Stomach (tissue), 4 donors: ENCODE data around the gene CCSER1.

Experiments used
- CTCF ChIP-seq, 7 experiments: fragments of 450-650 bp in 4 of 7; fragments of 200-600 bp in 3 of 7; sonication (generic) in 3 of 7; IDR thresholded peaks; one replicate each; pipeline ENCODE4 v1.5.1; 2016 to 2019; ENCODE audit warnings: antibody characterized with exemption in 7 of 7, control low read depth in 2 of 7, mild to moderate bottlenecking in 1 of 7
- POLR2A ChIP-seq, 4 donors: fragments of 450-650 bp; IDR thresholded peaks; one replicate each; pipeline ENCODE4 v1.6.1; 2016; ENCODE audit warnings: antibody characterized with exemption in 4 of 4, control low read depth in 2 of 4, mild to moderate bottlenecking in 1 of 4, moderate library complexity in 1 of 4
- POLR2AphosphoS5 ChIP-seq, 3 donors: sonication (generic); formaldehyde crosslinking; IDR thresholded peaks; one replicate each; pipeline ENCODE4 v1.6.1; 2016; ENCODE audit warnings: antibody characterized with exemption in 3 of 3

DNA sequence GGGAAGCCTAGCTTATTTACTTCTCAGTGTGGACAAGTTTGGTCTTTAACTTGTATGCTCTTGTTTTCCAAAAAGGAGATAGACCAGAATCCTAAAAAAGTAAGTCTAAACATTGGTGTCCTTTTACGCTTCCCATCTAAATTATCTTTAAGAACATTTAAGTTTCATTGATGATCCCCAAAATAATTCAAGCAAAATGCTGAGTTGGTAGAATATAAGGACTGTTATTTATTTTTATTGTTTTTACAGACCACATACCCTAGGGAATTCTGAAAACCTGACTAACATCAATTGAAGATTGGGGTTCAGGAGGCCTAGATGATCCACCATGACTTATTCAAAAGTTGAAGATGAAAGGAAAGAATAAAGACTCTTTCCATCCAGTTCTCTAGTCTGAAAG lies 653.0 kb downstream of the CCSER1 start:
- TF ChIP-seq CTCF (IDR thresholded peaks at IDR 0.05), result no peak
- no peak for TF ChIP-seq POLR2AphosphoS5 (IDR thresholded peaks at IDR 0.05)
- no peak for TF ChIP-seq POLR2A (IDR thresholded peaks at IDR 0.05)
